K562 treated with DMSO at 1 percent for 24 hours (cell line): ENCODE data around the gene ABHD10. TPM values are rescaled to one million over a fixed set of nuclear protein-coding genes. Genes with fewer than 3 reads are reported as not detected.

ENCODE experiments used
- total RNA-seq: library from RNA; unstranded; fragments of 300-600 nt; gene quantifications from 2 replicates; pipeline ENCODE4 v1.2.3, GENCODE V29; 2022; ENCODE audit warnings: low read depth; ENCODE audit not compliant: insufficient read depth

ABHD10 gene
- 12.4 and 14.3 TPM in 2 replicates for total RNA-seq

GRCh38 chr3:111978583-111979433 lies at the start of gene ABHD10:
Gene ABHD10 (plus strand): TSS chr3:111979026. CDS start chr3:111979062, 36 bp downstream.

GRCh38 chr3:111998636-111999483 lies 20.0 kb downstream of the ABHD10 start, which contains the start of gene TAGLN3:
Gene TAGLN3 (plus strand): TSS chr3:111998922. CDS start chr3:111999423, 501 bp downstream.

GRCh38 chr3:112034436-112034835 lies 55.6 kb downstream of the ABHD10 start, which contains the start of gene TMPRSS7:
Gene TMPRSS7 (plus strand): TSS chr3:112034736. CDS start chr3:112034846, 110 bp downstream.

Other genes with a start within 250 kb of the ABHD10 start
- not detected in 2 replicates for gene PHLDB2, start 119.8 kb upstream of the ABHD10 start, total RNA-seq
- not detected in 2 replicates for gene TAGLN3, start 19.9 kb downstream of the ABHD10 start, total RNA-seq
- not detected in 2 replicates for gene TMPRSS7, start 55.7 kb downstream of the ABHD10 start, total RNA-seq
- 1.6 and 1.9 TPM in 2 replicates for gene C3orf52, start 107.4 kb downstream of the ABHD10 start, total RNA-seq
- 0.34 TPM in 1 of 2 replicates, not detected in the other for gene GCSAM, start 154.2 kb downstream of the ABHD10 start, total RNA-seq